AML-193 (cell line): ENCODE results near the gene ADK.
A peak's percentile ranks its signal among the peaks of the same experiment; 100 is the strongest.
"Not testable (repeated sequence)": the region's sequence is repeated elsewhere in the genome, so short reads cannot be mapped to it uniquely, and the experiment has no call there.

Source experiments
- DNase-seq, 2 experiments: peaks; one replicate each; lab custom pipeline; 2025; lab: John Stamatoyannopoulos, UW

The ADK gene

GRCh38 chr10:74150990-74151878, at the start of gene ADK:
TSS of gene ADK (plus strand) at chr10:74151221. CDS start at chr10:74151279, 58 bp downstream.
- peak; percentile 93 to 94 for DNase-seq

- DNase-seq, result peak; percentile 14 to 24
These were observed 47.3 kb upstream of the ADK start for GRCh38 chr10:74103560-74104258.

GRCh38 chr10:74104480-74104879, 46.5 kb upstream of the ADK start:
- no peak for DNase-seq

GRCh38 chr10:74104996-74105395, 46.0 kb upstream of the ADK start:
- no peak for DNase-seq

GRCh38 chr10:74107391-74107790, 43.6 kb upstream of the ADK start:
- DNase-seq, result no peak

- DNase-seq, result no peak
These were observed 41.6 kb upstream of the ADK start for GRCh38 chr10:74109452-74109851.

GRCh38 chr10:74110120-74110519, 40.9 kb upstream of the ADK start:
- DNase-seq, result no peak

- no peak for DNase-seq
These were observed 39.2 kb upstream of the ADK start for GRCh38 chr10:74111799-74112198.

- DNase-seq, result no peak
These were observed 37.5 kb upstream of the ADK start for GRCh38 chr10:74113546-74113945.

- no peak for DNase-seq
These were observed 37.0 kb upstream of the ADK start for GRCh38 chr10:74114041-74114448.

- DNase-seq, result no peak
These were observed 33.3 kb upstream of the ADK start for GRCh38 chr10:74117738-74118137.

- no peak for DNase-seq
These were observed 32.2 kb upstream of the ADK start for GRCh38 chr10:74118804-74119203.

- no peak for DNase-seq
These were observed 30.1 kb upstream of the ADK start for GRCh38 chr10:74120911-74121310.

- no peak for DNase-seq
These were observed 29.7 kb upstream of the ADK start for GRCh38 chr10:74121368-74121767.

- no peak for DNase-seq
These were observed 29.0 kb upstream of the ADK start for GRCh38 chr10:74122060-74122459.

- DNase-seq, result no peak
These were observed 27.9 kb upstream of the ADK start for GRCh38 chr10:74123081-74123480.

GRCh38 chr10:74133923-74134820, 16.8 kb upstream of the ADK start:
- DNase-seq, result no peak

- DNase-seq, result no peak
These were observed 15.6 kb upstream of the ADK start for GRCh38 chr10:74135452-74135851.

GRCh38 chr10:74137992-74138391, 13.0 kb upstream of the ADK start:
- no peak for DNase-seq

- not testable (repeated sequence) for DNase-seq
These were observed 12.4 kb upstream of the ADK start for GRCh38 chr10:74138596-74138995.

GRCh38 chr10:74139981-74140380, 11.0 kb upstream of the ADK start:
- DNase-seq, result no peak

GRCh38 chr10:74140553-74140952, 10.5 kb upstream of the ADK start:
- DNase-seq, result no peak
